ENCODE data around the gene KIFAP3.
"Not testable (repeated sequence)": the region's sequence is repeated elsewhere in the genome, so short reads cannot be mapped to it uniquely, and the experiment has no call there.

Gene KIFAP3

GRCh38 chr1:170030212-170030611 is 44.3 kb downstream of the KIFAP3 start:
- H3K27ac ChIP-seq (ENCODE audit: low read depth in 2 of 2, low read length in 2 of 2), result no peak overlapping the region

DNA sequence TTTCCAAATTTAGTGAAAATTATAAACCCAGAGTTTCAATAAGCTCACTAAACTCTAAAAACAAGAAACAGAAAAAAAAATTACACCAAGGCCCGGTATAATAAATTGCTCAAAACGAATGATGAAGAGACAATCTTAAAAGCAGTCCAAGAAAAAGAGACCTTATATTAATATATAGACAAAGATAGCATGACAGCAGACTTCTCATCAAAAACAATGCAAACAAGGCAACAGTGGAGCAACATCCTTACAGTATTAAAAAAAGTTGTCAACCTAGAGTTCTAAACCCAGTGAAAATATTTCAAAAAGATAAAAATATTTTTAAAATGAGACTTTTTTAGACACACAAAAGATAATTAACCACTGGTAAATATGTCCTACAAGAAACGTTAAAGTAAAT is 46.7 kb downstream of the KIFAP3 start:
- no peak overlapping the region for H3K4me3 ChIP-seq (ENCODE audit: low read length in 2 of 2)
- no peak overlapping the region for H3K27ac ChIP-seq (ENCODE audit: low read depth in 2 of 2, low read length in 2 of 2)
- H3K27me3 ChIP-seq (ENCODE audit: control insufficient read depth in 2 of 2, insufficient read depth in 2 of 2, low read length in 2 of 2), result no peaks in the 10 kb centered on the region
- H3K9ac ChIP-seq (ENCODE audit: low read depth in 1 of 2, low read length in 2 of 2), result no peak overlapping the region
- H3K9me3 ChIP-seq (ENCODE audit: control insufficient read depth in 2 of 2, low read length in 2 of 2), result no peaks in the 10 kb centered on the region
- H3K4me1 ChIP-seq (ENCODE audit: control insufficient read depth in 2 of 2, insufficient read depth in 2 of 2, low read length in 2 of 2), result no peaks in the 10 kb centered on the region
- peaks cover 0 to 6% of the 10 kb centered on the region in 2 donors for H3K36me3 ChIP-seq (ENCODE audit: control insufficient read depth in 2 of 2, insufficient read depth in 2 of 2, low read length in 2 of 2)

More at GRCh38 chr1:170030212-170030611, 44.3 kb downstream of the KIFAP3 start:
- no peak overlapping the region for H3K4me3 ChIP-seq (ENCODE audit: low read length in 2 of 2)
- H3K9ac ChIP-seq (ENCODE audit: low read depth in 1 of 2, low read length in 2 of 2), result no peak overlapping the region
- no peaks in the 10 kb centered on the region for H3K4me1 ChIP-seq (ENCODE audit: control insufficient read depth in 2 of 2, insufficient read depth in 2 of 2, low read length in 2 of 2)
- no peaks in the 10 kb centered on the region for H3K27me3 ChIP-seq (ENCODE audit: control insufficient read depth in 2 of 2, insufficient read depth in 2 of 2, low read length in 2 of 2)
- no peaks in the 10 kb centered on the region for H3K9me3 ChIP-seq (ENCODE audit: control insufficient read depth in 2 of 2, low read length in 2 of 2)
- H3K36me3 ChIP-seq (ENCODE audit: control insufficient read depth in 2 of 2, insufficient read depth in 2 of 2, low read length in 2 of 2), result peaks cover 0 to 7% of the 10 kb centered on the region in 2 donors

DNA sequence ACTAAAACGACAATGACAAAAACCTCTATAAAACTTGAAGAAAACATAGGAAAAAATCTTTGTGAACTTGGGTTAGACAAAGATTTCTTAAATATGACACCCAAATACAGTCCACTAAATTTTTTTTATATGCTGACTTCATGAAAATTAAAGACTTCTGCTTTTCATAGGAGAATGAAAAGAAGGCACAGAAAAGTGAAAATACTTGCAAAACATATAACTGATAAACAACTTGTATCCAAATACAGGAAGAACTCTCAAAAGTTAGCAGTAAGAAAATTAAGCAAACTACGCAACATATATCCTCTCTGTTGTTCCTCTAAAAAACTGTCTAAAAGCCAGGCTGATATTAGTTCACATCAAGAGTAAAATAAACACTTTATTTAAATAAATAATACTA is 53.6 kb downstream of the KIFAP3 start:
- peaks cover 0 to 4% of the 10 kb centered on the region in 2 donors for H3K36me3 ChIP-seq (ENCODE audit: control insufficient read depth in 2 of 2, insufficient read depth in 2 of 2, low read length in 2 of 2)
- H3K27me3 ChIP-seq (ENCODE audit: control insufficient read depth in 2 of 2, insufficient read depth in 2 of 2, low read length in 2 of 2), result no peaks in the 10 kb centered on the region
- no peak overlapping the region for H3K9ac ChIP-seq (ENCODE audit: low read depth in 1 of 2, low read length in 2 of 2)
- H3K27ac ChIP-seq (ENCODE audit: low read depth in 2 of 2, low read length in 2 of 2), result no peak overlapping the region
- no peaks in the 10 kb centered on the region for H3K9me3 ChIP-seq (ENCODE audit: control insufficient read depth in 2 of 2, low read length in 2 of 2)
- no peak overlapping the region for H3K4me3 ChIP-seq (ENCODE audit: low read length in 2 of 2)
- H3K4me1 ChIP-seq (ENCODE audit: control insufficient read depth in 2 of 2, insufficient read depth in 2 of 2, low read length in 2 of 2), result no peaks in the 10 kb centered on the region

- Histone ChIP-seq H3K9me3 (ENCODE audit: control insufficient read depth in 2 of 2, low read length in 2 of 2) (no peaks in the 10 kb centered on the region), H3K9ac (ENCODE audit: low read depth in 1 of 2, low read length in 2 of 2) (no peak overlapping the region), H3K4me1 (ENCODE audit: control insufficient read depth in 2 of 2, insufficient read depth in 2 of 2, low read length in 2 of 2) (no peaks in the 10 kb centered on the region), H3K4me3 (ENCODE audit: low read length in 2 of 2) (no peak overlapping the region), H3K36me3 (ENCODE audit: control insufficient read depth in 2 of 2, insufficient read depth in 2 of 2, low read length in 2 of 2) (peaks cover 0 to 3% of the 10 kb centered on the region in 2 donors), H3K27me3 (ENCODE audit: control insufficient read depth in 2 of 2, insufficient read depth in 2 of 2, low read length in 2 of 2) (no peaks in the 10 kb centered on the region), H3K27ac (ENCODE audit: low read depth in 2 of 2, low read length in 2 of 2) (no peak overlapping the region)
Observed at GRCh38 chr1:170017478-170017877, 57.0 kb downstream of the KIFAP3 start.

- no peaks in the 10 kb centered on the region for H3K4me1 ChIP-seq (ENCODE audit: control insufficient read depth in 2 of 2, insufficient read depth in 2 of 2, low read length in 2 of 2)
- H3K27me3 ChIP-seq (ENCODE audit: control insufficient read depth in 2 of 2, insufficient read depth in 2 of 2, low read length in 2 of 2), result no peaks in the 10 kb centered on the region
- H3K9me3 ChIP-seq (ENCODE audit: control insufficient read depth in 2 of 2, low read length in 2 of 2), result no peaks in the 10 kb centered on the region
- no peak overlapping the region for H3K4me3 ChIP-seq (ENCODE audit: low read length in 2 of 2)
- H3K36me3 ChIP-seq (ENCODE audit: control insufficient read depth in 2 of 2, insufficient read depth in 2 of 2, low read length in 2 of 2), result peaks cover 0 to 3% of the 10 kb centered on the region in 2 donors
- H3K9ac ChIP-seq (ENCODE audit: low read depth in 1 of 2, low read length in 2 of 2), result no peak overlapping the region
- no peak overlapping the region for H3K27ac ChIP-seq (ENCODE audit: low read depth in 2 of 2, low read length in 2 of 2)
Observed at GRCh38 chr1:170012920-170013319, 61.6 kb downstream of the KIFAP3 start.

DNA sequence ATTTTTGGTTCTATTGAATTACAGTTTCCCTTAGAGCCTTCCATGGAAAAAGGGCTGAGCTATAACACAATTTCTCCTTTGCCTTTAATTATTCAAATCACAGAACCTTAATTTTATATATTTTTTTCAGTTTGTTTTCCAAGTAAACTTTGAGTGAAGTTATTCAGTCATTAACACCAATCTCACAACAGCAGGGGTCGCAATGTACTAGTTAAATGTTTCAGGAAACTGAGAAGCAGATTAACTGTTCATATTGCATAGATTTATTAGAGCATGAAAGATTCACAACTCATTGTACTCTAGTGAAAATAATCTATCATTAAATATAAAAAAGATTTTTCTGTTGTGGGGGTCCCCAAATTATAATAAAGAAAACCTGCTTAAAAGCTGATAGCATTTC is 64.1 kb downstream of the KIFAP3 start:
- no peak overlapping the region for H3K4me3 ChIP-seq (ENCODE audit: low read length in 2 of 2)
- peaks cover 0 to 3% of the 10 kb centered on the region in 2 donors for H3K36me3 ChIP-seq (ENCODE audit: control insufficient read depth in 2 of 2, insufficient read depth in 2 of 2, low read length in 2 of 2)
- no peak overlapping the region for H3K9ac ChIP-seq (ENCODE audit: low read depth in 1 of 2, low read length in 2 of 2)
- no peak overlapping the region for H3K27ac ChIP-seq (ENCODE audit: low read depth in 2 of 2, low read length in 2 of 2)
- no peaks in the 10 kb centered on the region for H3K4me1 ChIP-seq (ENCODE audit: control insufficient read depth in 2 of 2, insufficient read depth in 2 of 2, low read length in 2 of 2)
- H3K9me3 ChIP-seq (ENCODE audit: control insufficient read depth in 2 of 2, low read length in 2 of 2), result no peaks in the 10 kb centered on the region
- H3K27me3 ChIP-seq (ENCODE audit: control insufficient read depth in 2 of 2, insufficient read depth in 2 of 2, low read length in 2 of 2), result no peaks in the 10 kb centered on the region

DNA sequence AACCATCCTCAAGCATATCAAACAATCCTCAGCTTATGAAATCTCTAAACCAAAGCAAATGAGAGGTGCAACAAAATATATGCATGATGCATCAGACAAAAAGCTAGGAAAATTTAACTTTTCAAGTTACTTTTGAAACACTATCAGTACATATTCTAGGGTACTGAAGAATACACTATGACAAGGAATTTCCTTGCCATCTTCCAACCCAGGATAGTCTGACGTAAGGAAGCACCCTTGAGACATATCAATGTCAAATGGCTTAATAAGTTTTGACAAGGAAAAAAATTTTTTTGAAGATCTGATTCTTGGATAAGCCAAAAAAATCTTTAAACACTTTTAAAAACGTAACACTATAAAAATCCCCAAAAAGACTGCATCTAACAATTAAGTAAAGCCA is 64.9 kb downstream of the KIFAP3 start:
- H3K4me3 ChIP-seq (ENCODE audit: low read length in 2 of 2), result no peak overlapping the region
- H3K27me3 ChIP-seq (ENCODE audit: control insufficient read depth in 2 of 2, insufficient read depth in 2 of 2, low read length in 2 of 2), result no peaks in the 10 kb centered on the region
- no peak overlapping the region for H3K9ac ChIP-seq (ENCODE audit: low read depth in 1 of 2, low read length in 2 of 2)
- peaks cover 0 to 3% of the 10 kb centered on the region in 2 donors for H3K36me3 ChIP-seq (ENCODE audit: control insufficient read depth in 2 of 2, insufficient read depth in 2 of 2, low read length in 2 of 2)
- no peaks in the 10 kb centered on the region for H3K4me1 ChIP-seq (ENCODE audit: control insufficient read depth in 2 of 2, insufficient read depth in 2 of 2, low read length in 2 of 2)
- no peaks in the 10 kb centered on the region for H3K9me3 ChIP-seq (ENCODE audit: control insufficient read depth in 2 of 2, low read length in 2 of 2)
- no peak overlapping the region for H3K27ac ChIP-seq (ENCODE audit: low read depth in 2 of 2, low read length in 2 of 2)

DNA sequence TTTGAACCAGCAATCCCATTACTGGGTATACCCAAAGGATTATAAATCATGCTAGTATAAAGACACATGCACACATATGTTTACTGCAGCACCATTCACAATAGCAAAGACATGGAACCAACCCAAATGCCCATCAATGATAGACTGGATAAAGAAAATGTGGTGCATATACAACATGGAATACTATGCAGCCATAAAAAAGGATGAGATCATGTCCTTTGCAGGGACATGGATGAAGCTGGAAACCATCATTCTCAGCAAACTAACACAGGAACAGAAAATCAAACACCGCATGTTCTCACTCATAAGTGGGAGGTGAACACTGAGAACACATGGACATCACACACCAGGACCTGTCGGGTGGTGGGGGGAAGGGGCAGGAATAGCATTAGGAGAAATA is 65.8 kb downstream of the KIFAP3 start:
- H3K36me3 ChIP-seq (ENCODE audit: control insufficient read depth in 2 of 2, insufficient read depth in 2 of 2, low read length in 2 of 2); H3K9ac ChIP-seq (ENCODE audit: low read depth in 1 of 2, low read length in 2 of 2); H3K9me3 ChIP-seq (ENCODE audit: control insufficient read depth in 2 of 2, low read length in 2 of 2); H3K4me3 ChIP-seq (ENCODE audit: low read length in 2 of 2); H3K27me3 ChIP-seq (ENCODE audit: control insufficient read depth in 2 of 2, insufficient read depth in 2 of 2, low read length in 2 of 2); H3K27ac ChIP-seq (ENCODE audit: low read depth in 2 of 2, low read length in 2 of 2); H3K4me1 ChIP-seq (ENCODE audit: control insufficient read depth in 2 of 2, insufficient read depth in 2 of 2, low read length in 2 of 2): not testable (repeated sequence)

- H3K9ac ChIP-seq (ENCODE audit: low read depth in 1 of 2, low read length in 2 of 2); H3K36me3 ChIP-seq (ENCODE audit: control insufficient read depth in 2 of 2, insufficient read depth in 2 of 2, low read length in 2 of 2); H3K4me3 ChIP-seq (ENCODE audit: low read length in 2 of 2); H3K9me3 ChIP-seq (ENCODE audit: control insufficient read depth in 2 of 2, low read length in 2 of 2); H3K4me1 ChIP-seq (ENCODE audit: control insufficient read depth in 2 of 2, insufficient read depth in 2 of 2, low read length in 2 of 2); H3K27me3 ChIP-seq (ENCODE audit: control insufficient read depth in 2 of 2, insufficient read depth in 2 of 2, low read length in 2 of 2); H3K27ac ChIP-seq (ENCODE audit: low read depth in 2 of 2, low read length in 2 of 2): not testable (repeated sequence)
Observed at GRCh38 chr1:170003270-170003835, 71.1 kb downstream of the KIFAP3 start.

GRCh38 chr1:170001266-170001665 is 73.2 kb downstream of the KIFAP3 start:
- Histone ChIP-seq H3K27me3 (ENCODE audit: control insufficient read depth in 2 of 2, insufficient read depth in 2 of 2, low read length in 2 of 2) (no peaks in the 10 kb centered on the region), H3K9ac (ENCODE audit: low read depth in 1 of 2, low read length in 2 of 2) (no peak overlapping the region), H3K4me3 (ENCODE audit: low read length in 2 of 2) (no peak overlapping the region), H3K4me1 (ENCODE audit: control insufficient read depth in 2 of 2, insufficient read depth in 2 of 2, low read length in 2 of 2) (no peaks in the 10 kb centered on the region), H3K36me3 (ENCODE audit: control insufficient read depth in 2 of 2, insufficient read depth in 2 of 2, low read length in 2 of 2) (no peaks in the 10 kb centered on the region), H3K27ac (ENCODE audit: low read depth in 2 of 2, low read length in 2 of 2) (no peak overlapping the region), H3K9me3 (ENCODE audit: control insufficient read depth in 2 of 2, low read length in 2 of 2) (no peaks in the 10 kb centered on the region)

DNA sequence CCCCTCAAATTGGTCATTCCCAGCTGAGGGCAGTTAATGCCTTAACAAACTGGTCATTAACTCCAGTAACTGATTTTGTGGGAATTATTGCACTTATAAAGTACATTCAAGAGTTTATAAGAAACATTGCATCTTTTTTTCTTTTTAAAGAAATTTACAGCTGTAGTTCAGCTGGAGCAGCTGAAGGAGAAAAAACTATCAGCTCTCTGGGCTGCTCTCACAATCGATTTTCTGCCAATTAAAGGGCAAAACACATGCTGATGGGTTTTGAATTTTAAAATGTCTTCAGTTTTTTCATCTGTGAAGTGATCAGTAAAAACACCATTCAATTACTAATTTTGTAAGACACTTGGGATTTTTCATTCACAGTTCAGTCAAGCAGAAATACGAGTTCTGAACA is 74.7 kb downstream of the KIFAP3 start:
- Histone ChIP-seq H3K4me1 (ENCODE audit: control insufficient read depth in 2 of 2, insufficient read depth in 2 of 2, low read length in 2 of 2) (no peaks in the 10 kb centered on the region), H3K27ac (ENCODE audit: low read depth in 2 of 2, low read length in 2 of 2) (no peak overlapping the region), H3K27me3 (ENCODE audit: control insufficient read depth in 2 of 2, insufficient read depth in 2 of 2, low read length in 2 of 2) (no peaks in the 10 kb centered on the region), H3K36me3 (ENCODE audit: control insufficient read depth in 2 of 2, insufficient read depth in 2 of 2, low read length in 2 of 2) (no peaks in the 10 kb centered on the region), H3K9ac (ENCODE audit: low read depth in 1 of 2, low read length in 2 of 2) (no peak overlapping the region), H3K9me3 (ENCODE audit: control insufficient read depth in 2 of 2, low read length in 2 of 2) (no peaks in the 10 kb centered on the region), H3K4me3 (ENCODE audit: low read length in 2 of 2) (no peak overlapping the region)

All from mucosa of rectum (tissue), 2 donors.